K562 (cell line): Measurements from ENCODE around the gene ROPN1L. TPM values are rescaled to one million over a fixed set of nuclear protein-coding genes. Genes with fewer than 3 reads are reported as not detected.

Source experiments
- ATAC-seq: fragments of 200-7000 bp; cut with Tn5 transposase; 3 replicates; pipeline ENCODE4 v1.9.1; 2020; ENCODE audit warnings: moderate library complexity
- BruUV-seq: library from RNA; stranded (reverse); fragments of 400-500 nt; replicated peaks from 2 replicates; lab custom pipeline; 2021; lab: Mats Ljungman, UMichigan
- CTCF ChIA-PET: fragments of 300-600 bp; formaldehyde crosslinking; extraction: SDS; loops from one replicate; lab custom pipeline; 2021; ENCODE audit warnings: low intra/inter-chr PET ratio; lab: Yijun Ruan, JAX
- POLR2A ChIA-PET: fragments of 300-600, 350-650 bp; sonication (Branson Sonifier 250); formaldehyde crosslinking; extraction: SDS; loops from one replicate; lab custom pipeline; 2021; ENCODE audit warnings: antibody characterized with exemption, inconsistent platforms; lab: Yijun Ruan, JAX
- DNase-seq, 4 experiments: peaks; one replicate each; pipeline versions ENCODE4 v3.0.0 to v3.0.0-alpha.2; 2011 to 2018; ENCODE audit warnings: low spot score in 3 of 4, mixed read lengths in 3 of 4; ENCODE audit errors: extremely low read depth in 1 of 4
- FAIRE-seq: peaks from 2 replicates; lab custom pipeline; 2011; peaks lifted over from hg19 to GRCh38; lab: Jason Lieb, UNC
- H2AFZ ChIP-seq: 2 replicates; pipeline ENCODE4 v1.6.0; 2011; ENCODE audit warnings: low read depth, low read length, control low read depth, inconsistent platforms
- H3K27ac ChIP-seq: fragments of 200-600 bp; 3 replicates; pipeline ENCODE4 v1.8.0; 2011; ENCODE audit warnings: low read depth, mild to moderate bottlenecking, control low read depth, inconsistent platforms, low read length, moderate library complexity, mixed read lengths; ENCODE audit errors: extremely low read depth
- H3K27me3 ChIP-seq, 2 experiments: fragments of 300-600 bp in 1 of 2; 2 replicates in 1 of 2; 3 replicates in 1 of 2; pipeline versions ENCODE4 v1.6.0 to v1.8.0; 2011; ENCODE audit warnings: inconsistent platforms in 2 of 2, low read length in 2 of 2, mild to moderate bottlenecking in 1 of 2, mixed read lengths in 1 of 2, moderate library complexity in 1 of 2; ENCODE audit not compliant: control insufficient read depth in 2 of 2, insufficient read depth in 2 of 2
- H3K36me3 ChIP-seq: fragments of 300-600 bp; 3 replicates; pipeline ENCODE4 v1.8.0; 2011; ENCODE audit warnings: mild to moderate bottlenecking, low read length, inconsistent platforms; ENCODE audit not compliant: control insufficient read depth, insufficient read depth
- H3K4me1 ChIP-seq, 2 experiments: fragments of 200-600 bp in 1 of 2; replicated peaks in 1 of 2; 2 replicates in 1 of 2; 3 replicates in 1 of 2; pipeline versions ENCODE4 v1.5.1 to v1.8.0; 2011; ENCODE audit warnings: inconsistent platforms in 2 of 2, low read length in 2 of 2, mild to moderate bottlenecking in 1 of 2, mixed read lengths in 1 of 2, moderate library complexity in 1 of 2; ENCODE audit not compliant: control insufficient read depth in 2 of 2, insufficient read depth in 2 of 2
- H3K4me2 ChIP-seq: 2 replicates; pipeline ENCODE4 v1.6.1; 2011; ENCODE audit warnings: low read length, control low read depth, inconsistent platforms, mixed read lengths; ENCODE audit not compliant: insufficient read depth
- H3K4me3 ChIP-seq: fragments of 200-600 bp; sonication (generic), shearing (Covaris generic); 2 replicates; pipeline ENCODE4 v1.5.1; 2016; ENCODE audit warnings: control low read depth, inconsistent platforms
- H3K79me2 ChIP-seq: fragments of 200-600 bp; 3 replicates; pipeline ENCODE4 v1.8.0; 2011; ENCODE audit warnings: low read length, inconsistent platforms; ENCODE audit not compliant: control insufficient read depth, insufficient read depth
- H3K9ac ChIP-seq, 2 experiments: 2 replicates each; pipeline versions ENCODE4 v1.6.0 to v1.6.1; 2011; ENCODE audit warnings: low read depth in 2 of 2, low read length in 2 of 2, control low read depth in 1 of 2, inconsistent platforms in 1 of 2, mild to moderate bottlenecking in 1 of 2, mixed read lengths in 1 of 2; ENCODE audit not compliant: insufficient read depth in 1 of 2
- H3K9me1 ChIP-seq: one replicate; pipeline ENCODE4 v1.6.0; 2011; ENCODE audit warnings: inconsistent platforms, mild to moderate bottlenecking, low read length, moderate library complexity; ENCODE audit not compliant: control insufficient read depth, insufficient read depth
- H3K9me3 ChIP-seq: replicated peaks from 2 replicates; pipeline ENCODE4 v1.5.1; 2011; ENCODE audit warnings: low read depth, low read length, inconsistent platforms; ENCODE audit not compliant: control insufficient read depth, insufficient read depth
- H4K20me1 ChIP-seq: replicated peaks from 2 replicates; pipeline ENCODE4 v1.6.1; 2011; ENCODE audit warnings: low read length, inconsistent platforms, mixed read lengths; ENCODE audit not compliant: control insufficient read depth, insufficient read depth
- E2F8 ChIP-seq: fragments of 450-650 bp; IDR thresholded peaks from 2 replicates; pipeline ENCODE4 v1.7.1; 2018; ENCODE audit warnings: mild to moderate bottlenecking, low read depth; ENCODE audit not compliant: partially characterized antibody
- EZH2 ChIP-seq: IDR thresholded peaks from 2 replicates; pipeline ENCODE4 v1.6.1; 2012; ENCODE audit warnings: low read depth, mild to moderate bottlenecking, inconsistent platforms, low read length, borderline replicate concordance
- FUS ChIP-seq: fragments of 200-400 bp; formaldehyde crosslinking; optimal IDR thresholded peaks from 2 replicates; pipeline ENCODE3; 2017; ENCODE audit warnings: low read depth, low read length
- GATAD2A ChIP-seq: fragments of 450-650 bp; IDR thresholded peaks from 2 replicates; pipeline ENCODE4 v1.6.1; 2017
- HOMEZ ChIP-seq: fragments of 250-450 bp; sonication (Bioruptor Pico); IDR thresholded peaks from 2 replicates; pipeline ENCODE4 v1.4.0; 2020; ENCODE audit warnings: mild to moderate bottlenecking, moderate library complexity
- MTA2 ChIP-seq: fragments of 450-650 bp; IDR thresholded peaks from 2 replicates; pipeline ENCODE4 v1.6.1; 2016; ENCODE audit warnings: low read depth
- NELFE ChIP-seq: IDR thresholded peaks from 2 replicates; pipeline ENCODE4 v1.6.1; 2011; ENCODE audit warnings: mild to moderate bottlenecking; ENCODE audit not compliant: insufficient read depth, insufficient read length
- NR1H2 ChIP-seq: sonication (generic); formaldehyde crosslinking; IDR thresholded peaks from 2 replicates; pipeline ENCODE4 v1.4.0; 2020; ENCODE audit warnings: mild to moderate bottlenecking, missing genetic modification reagents
- NRF1 ChIP-seq, 2 experiments: fragments of 450-650 bp; IDR thresholded peaks in 1 of 2; conservative IDR thresholded peaks in 1 of 2; 2 replicates each; pipeline ENCODE4 v1.6.1; 2014; ENCODE audit warnings: mild to moderate bottlenecking in 2 of 2
- SNRNP70 ChIP-seq: fragments of 200-400 bp; formaldehyde crosslinking; optimal IDR thresholded peaks from 2 replicates; pipeline ENCODE3; 2017; ENCODE audit warnings: low read depth, low read length
- SREBF2 ChIP-seq: sonication (generic); formaldehyde crosslinking; IDR thresholded peaks from 2 replicates; pipeline ENCODE4 v1.4.0; 2020; ENCODE audit warnings: mild to moderate bottlenecking, missing genetic modification reagents
- ZBTB33 ChIP-seq: sonication (generic); formaldehyde crosslinking; IDR thresholded peaks from 2 replicates; pipeline ENCODE4 v1.8.1; 2023; ENCODE audit warnings: mild to moderate bottlenecking, missing genetic modification reagents
- WGBS: fragments of 100-300 bp; shearing (Covaris generic); methylation state at CpG from one replicate; pipeline ENCODE4 v1.1.6; 2016; ENCODE audit warnings: low coverage, mixed read lengths; ENCODE audit not compliant: insufficient coverage; ENCODE audit errors: missing lambda C conversion rate; 5-methylcytosine and 5-hydroxymethylcytosine counted together
- in situ Hi-C: fragments of 300-500 bp; cut with MboI; formaldehyde crosslinking; loops from 4 replicates; pipeline ENCODE4 v1.15.0; 2018; ENCODE audit warnings: inconsistent platforms, mixed read lengths
- intact Hi-C: fragments of 100-400 bp; cut with micrococcal nuclease; formaldehyde crosslinking; loops from 2 replicates; pipeline ENCODE4 v1.14.2; 2022
- polyA plus RNA-seq, 8 experiments: library from polyadenylated mRNA; depleted of rRNA in 4 of 8; stranded (reverse) in 5 of 8; unstranded in 3 of 8; fragments of >200 nt; fragmentation: Nextera tagmentation in 2 of 8; fragmentation: Illumina TruSeq in 1 of 8; extraction: Ambion mirVana in 2 of 8; extraction: Trizol in 1 of 8; gene quantifications; 2 replicates each; pipeline versions ENCODE4 v1.2.1 to v1.2.3, GENCODE V29; 2011 to 2014; ENCODE audit warnings: inconsistent platforms in 1 of 8, missing spikeins in 1 of 8
- total RNA-seq, 7 experiments: library from RNA; depleted of rRNA in 6 of 7; stranded (reverse); fragments of >200 nt in 6 of 7; fragmentation: Illumina TruSeq in 2 of 7; extraction: Trizol in 2 of 7; gene quantifications; 2 replicates each; pipeline versions ENCODE4 v1.2.1 to v1.2.3, GENCODE V29; 2011 to 2021; ENCODE audit warnings: low replicate concordance in 1 of 7

ROPN1L gene
- total and polyA plus RNA-seq, 9 of the 15 experiments (the other 6 are each of a cell fraction or from before 2014, with no cell fraction given), result 0.04 to 0.85 (median 0.24) TPM; not detected in 3

GRCh38 chr5:10486511-10487344 lies 45.0 kb downstream of the ROPN1L start:
- in situ Hi-C loops, result no loop called here
- Histone ChIP-seq H3K79me2 (no peaks in the 10 kb centered on the region), H3K27me3 (peaks cover 35 to 55% of the 10 kb centered on the region in 2 experiments), H2AFZ (no peak overlapping the region), H3K4me3 (no peak overlapping the region), H3K36me3 (no peaks in the 10 kb centered on the region), H4K20me1 (no peaks in the 10 kb centered on the region), H3K4me1 (peaks cover 13 to 16% of the 10 kb centered on the region in 2 experiments), H3K9me1 (no peaks in the 10 kb centered on the region), H3K27ac (no peak overlapping the region), H3K4me2 (no peak overlapping the region), H3K9ac (no peak overlapping the region), H3K9me3 (no peaks in the 10 kb centered on the region)
- no TSS peak for BruUV-seq
- CTCF ChIA-PET, result no interaction called here
- POLR2A ChIA-PET, result no interaction called here
- DNase-seq (no peak), ATAC-seq (no peak), FAIRE-seq (no peak)
- 0 out of 2 replicates have a peak, but pooled peaks have one; percentile 46 for TF ChIP-seq HOMEZ (CRISPR knock-in tag)
- TF ChIP-seq EZH2, result no peak
- no peak for TF ChIP-seq E2F8
- TF ChIP-seq SNRNP70, result no peak
- TF ChIP-seq SREBF2 (CRISPR knock-in tag), result no peak
- TF ChIP-seq NR1H2, result no peak
- TF ChIP-seq GATAD2A, result no peak
- no peak for TF ChIP-seq FUS
- peak; percentile 42; the same call in 1 of the 2 replicates for TF ChIP-seq ZBTB33 (CRISPR knock-in tag)
- TF ChIP-seq NELFE, result no peak
- no peak for TF ChIP-seq MTA2
- TF ChIP-seq NRF1 (conservative IDR thresholded peaks at IDR 0.05 in 1 of 2, IDR thresholded peaks at IDR 0.05 in 1 of 2), result peak; percentile 46 to 63; a peak in 3 of 4 replicates
- 48% methylated on average over 27 of the region's 29 CpGs for WGBS
- intact Hi-C loops, result no loop called here
